HG02798 (cell line): ENCODE measurements around the gene DVL1.
"Not testable (repeated sequence)": the region's sequence is repeated elsewhere in the genome, so short reads cannot be mapped to it uniquely, and the experiment has no call there.

ENCODE experiments used
- ATAC-seq: cut with Tn5 transposase; IDR thresholded peaks from one replicate; pipeline ENCODE4 v1.9.1; 2021; ENCODE audit warnings: mild to moderate bottlenecking; ENCODE audit not compliant: unreplicated experiment, poor library complexity

DVL1 gene

DNA sequence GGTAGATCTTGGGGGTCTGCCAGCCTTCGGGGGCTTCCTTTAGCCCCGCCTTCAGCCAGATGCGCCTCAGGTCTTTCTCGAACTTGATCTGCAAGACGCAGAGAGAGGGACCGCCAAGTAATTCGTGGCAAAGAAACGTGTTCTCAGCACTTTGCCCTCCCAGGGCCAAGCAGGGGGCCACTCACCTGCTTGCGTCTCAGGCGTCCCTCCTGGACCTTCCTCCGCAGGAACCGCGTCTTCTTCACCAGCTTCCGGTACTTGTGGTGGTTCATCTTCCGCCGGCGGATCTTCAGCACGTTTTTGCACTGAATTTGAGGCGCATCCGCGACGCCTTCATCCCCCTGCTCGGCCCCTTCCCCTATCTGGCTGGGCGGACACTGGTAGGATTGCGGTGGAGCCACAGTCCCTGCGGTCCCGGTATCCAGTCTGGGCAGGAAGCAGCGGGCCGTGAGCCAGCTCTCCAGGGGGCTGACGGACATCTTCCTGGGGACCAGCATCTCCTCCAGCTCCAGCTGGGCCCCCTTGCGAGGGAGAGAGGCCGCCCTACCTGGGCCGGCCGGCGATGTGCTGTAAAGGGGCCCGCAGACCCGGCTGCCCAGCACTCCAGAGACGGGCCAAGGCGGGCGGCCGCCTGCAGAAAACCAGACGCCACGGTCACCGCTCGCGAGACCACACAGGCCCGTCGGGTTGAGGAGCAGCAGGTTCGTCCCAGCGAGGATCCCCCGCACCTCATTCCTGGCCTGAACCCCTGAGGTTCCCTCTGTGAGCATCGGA is 24.8 kb upstream of the DVL1 start:
- no peak for ATAC-seq

DNA sequence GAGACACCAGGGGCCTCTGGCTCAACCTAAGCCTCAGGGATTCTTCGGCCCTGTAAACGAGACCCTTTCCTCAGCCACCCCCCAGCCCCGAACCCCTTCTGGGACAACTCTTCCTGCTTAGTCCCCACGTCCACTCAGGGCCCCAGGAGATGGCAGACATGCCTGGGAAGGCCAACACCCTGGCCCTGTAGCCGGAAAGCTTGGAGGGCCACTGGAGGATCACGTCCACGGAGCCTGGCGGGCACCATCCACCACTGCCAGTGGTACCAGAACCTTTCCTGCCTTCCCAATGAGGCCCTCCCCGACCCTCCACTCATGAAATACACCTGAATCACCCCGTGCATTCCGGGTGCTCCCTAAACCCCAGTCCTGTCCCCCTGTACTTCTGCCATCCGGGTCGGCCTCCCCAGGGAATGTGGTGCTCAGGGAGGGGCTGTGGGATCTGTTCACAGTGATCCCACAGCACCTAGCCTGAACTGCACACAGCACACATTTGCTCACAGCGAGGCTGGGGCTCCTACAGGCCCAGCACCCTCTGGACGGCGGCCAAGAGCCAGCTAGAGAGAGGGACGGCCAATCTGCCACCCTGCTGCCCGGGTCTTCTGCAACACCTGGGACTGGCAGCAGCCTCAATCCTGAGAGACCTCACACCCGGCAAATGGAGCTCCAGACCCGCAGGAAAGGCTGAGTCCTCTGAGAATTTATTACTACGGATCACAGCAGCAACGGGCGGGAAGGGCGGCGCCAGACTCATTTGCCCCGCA is 24.0 kb upstream of the DVL1 start:
- no peak for ATAC-seq

DNA sequence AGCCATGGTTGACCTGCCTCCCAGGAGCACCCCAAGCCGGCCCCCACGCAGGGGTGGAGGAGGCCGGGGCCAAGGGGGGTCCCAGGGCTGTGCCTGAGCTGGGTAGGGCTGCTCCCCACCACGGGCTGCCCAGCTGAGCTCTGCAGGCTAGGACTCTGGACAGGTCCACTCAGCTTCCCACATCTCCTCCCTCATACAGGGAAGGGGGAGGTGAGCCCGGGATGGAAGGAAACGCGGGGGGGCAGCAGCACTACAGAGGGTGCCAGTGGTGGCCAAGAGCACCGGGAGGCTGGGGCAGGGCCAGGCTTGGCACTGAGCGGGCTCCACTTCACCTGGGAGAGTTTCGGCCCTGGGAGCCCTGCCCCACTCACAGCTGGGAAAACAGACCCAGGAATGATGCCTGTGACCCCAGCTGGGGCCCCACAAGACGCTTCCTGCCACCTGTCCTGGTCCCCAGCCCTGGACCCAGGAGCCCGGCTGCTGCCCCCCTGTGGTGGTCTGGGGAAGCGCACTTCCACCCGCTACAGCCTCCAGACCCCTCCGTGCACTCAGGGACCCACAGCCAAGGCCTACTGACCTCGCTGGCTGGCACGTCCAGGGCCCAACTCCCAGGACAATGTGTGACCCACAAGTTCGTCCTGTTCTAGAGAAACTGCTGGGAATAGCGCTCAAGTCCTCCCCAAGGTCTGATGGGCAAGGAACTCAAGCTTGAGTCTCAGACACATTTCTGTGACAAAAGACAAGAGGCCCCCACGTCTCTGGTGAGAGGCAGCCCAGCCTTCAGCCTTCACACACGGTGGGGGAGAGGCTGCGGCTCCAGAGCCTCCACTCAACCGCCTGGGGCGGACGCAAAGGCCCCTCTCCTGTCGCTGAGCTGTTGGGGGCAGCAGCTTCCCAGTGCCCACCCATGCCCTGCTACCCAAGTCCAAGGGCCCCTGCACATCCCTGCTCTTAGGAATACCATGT is 22.8 kb upstream of the DVL1 start:
- ATAC-seq, result peak; percentile 18

DNA sequence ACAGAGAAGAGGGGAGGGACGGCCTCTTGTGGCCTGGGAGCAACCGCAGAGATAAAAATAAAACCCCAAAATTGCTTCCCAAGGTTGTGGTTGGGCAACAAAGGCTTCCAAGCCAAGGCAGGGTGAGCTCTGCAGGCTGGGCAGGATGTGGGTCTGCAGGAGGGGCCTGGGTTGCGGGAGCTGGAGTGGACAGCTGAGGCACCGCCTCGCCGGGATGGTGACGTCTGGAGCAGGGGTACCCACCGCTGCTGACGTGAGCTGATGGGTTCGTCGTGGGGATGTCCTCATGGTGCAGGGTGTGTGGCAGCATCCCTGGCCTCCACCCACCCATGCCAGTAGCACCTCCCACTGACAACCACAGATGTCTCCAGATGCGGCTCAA is 22.1 kb upstream of the DVL1 start:
- ATAC-seq, result no peak

DNA sequence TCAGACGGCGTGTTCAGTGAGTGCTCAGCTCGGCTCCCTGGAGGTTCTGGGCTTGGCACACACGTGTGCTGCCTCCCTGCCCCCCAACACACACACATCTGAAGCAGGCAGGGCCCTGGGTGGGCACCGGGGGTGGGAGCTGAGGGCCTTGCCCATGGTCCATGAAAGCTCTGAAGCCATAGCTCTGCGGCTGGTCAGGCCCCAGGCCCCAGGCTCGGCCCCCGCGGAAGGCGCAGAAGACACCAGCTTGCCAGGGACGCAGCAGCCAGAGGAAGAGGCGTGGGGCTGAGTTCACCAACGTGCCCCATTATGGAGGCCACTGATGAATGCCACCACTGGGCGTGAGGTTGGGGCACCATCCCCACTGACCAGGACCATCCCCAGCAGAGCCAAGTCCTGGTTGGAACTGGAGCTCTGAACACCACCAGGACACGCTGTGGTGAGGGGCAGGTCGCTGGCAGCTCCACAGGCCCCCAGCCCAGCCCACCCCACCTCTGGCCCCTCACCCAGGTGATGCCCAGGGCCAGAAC is 21.6 kb upstream of the DVL1 start:
- ATAC-seq, result no peak

DNA sequence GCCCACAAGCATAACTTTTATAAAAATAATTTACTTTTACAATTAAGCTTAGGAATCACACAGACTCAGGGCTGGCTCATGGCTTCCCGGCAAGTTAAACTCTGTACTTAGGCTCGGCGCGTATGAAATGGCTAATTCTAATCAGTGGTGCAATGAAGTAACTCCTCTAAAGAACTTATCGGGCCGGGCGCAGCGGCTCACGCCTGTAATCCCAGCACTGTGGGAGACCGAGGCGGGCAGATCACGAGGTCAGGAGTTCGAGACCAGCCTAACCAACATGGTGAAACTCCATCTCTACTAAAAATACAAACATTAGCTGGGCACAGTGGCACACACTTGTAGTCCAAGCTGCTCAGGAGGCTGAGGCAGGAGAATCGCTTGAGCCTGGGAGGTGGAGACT is 20.9 kb upstream of the DVL1 start:
- not testable (repeated sequence) for ATAC-seq

DNA sequence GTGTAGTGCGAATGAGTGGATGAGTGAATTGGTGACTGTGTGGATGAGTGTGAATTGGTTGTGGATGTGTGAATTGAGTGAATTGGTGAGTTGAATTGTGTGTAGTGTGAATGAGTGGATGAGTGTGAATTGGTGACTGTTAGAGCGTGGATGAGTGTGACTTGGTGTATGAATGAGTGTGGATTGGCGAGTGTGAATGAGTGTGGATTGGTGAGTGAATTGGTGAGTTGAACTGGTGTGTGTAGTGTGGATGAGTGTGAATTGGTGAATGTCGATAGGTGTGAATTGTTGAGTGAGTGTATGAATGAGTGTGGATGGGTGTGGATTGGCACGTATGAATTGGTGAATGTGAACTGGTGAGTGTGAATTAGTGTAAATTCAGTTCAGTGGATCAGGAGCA is 18.1 kb upstream of the DVL1 start:
- no peak for ATAC-seq

DNA sequence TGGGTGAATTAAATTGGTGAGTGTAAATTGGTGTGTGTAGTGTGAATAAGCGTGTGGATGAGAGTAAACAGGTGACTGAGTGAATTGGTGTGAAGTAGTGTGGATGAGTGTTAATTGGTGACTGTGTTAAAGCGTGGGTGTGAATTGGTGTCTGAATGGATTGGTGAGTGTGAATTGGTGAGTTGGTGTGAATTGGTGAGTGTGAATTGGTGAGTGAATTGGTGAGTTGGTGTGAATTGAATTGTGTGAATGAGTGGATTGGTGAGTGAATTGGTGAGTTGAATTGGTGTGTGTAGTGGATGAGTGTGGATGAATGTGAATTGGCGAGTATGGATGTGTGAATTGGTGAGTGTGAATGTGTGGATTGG is 17.5 kb upstream of the DVL1 start:
- no peak for ATAC-seq

DNA sequence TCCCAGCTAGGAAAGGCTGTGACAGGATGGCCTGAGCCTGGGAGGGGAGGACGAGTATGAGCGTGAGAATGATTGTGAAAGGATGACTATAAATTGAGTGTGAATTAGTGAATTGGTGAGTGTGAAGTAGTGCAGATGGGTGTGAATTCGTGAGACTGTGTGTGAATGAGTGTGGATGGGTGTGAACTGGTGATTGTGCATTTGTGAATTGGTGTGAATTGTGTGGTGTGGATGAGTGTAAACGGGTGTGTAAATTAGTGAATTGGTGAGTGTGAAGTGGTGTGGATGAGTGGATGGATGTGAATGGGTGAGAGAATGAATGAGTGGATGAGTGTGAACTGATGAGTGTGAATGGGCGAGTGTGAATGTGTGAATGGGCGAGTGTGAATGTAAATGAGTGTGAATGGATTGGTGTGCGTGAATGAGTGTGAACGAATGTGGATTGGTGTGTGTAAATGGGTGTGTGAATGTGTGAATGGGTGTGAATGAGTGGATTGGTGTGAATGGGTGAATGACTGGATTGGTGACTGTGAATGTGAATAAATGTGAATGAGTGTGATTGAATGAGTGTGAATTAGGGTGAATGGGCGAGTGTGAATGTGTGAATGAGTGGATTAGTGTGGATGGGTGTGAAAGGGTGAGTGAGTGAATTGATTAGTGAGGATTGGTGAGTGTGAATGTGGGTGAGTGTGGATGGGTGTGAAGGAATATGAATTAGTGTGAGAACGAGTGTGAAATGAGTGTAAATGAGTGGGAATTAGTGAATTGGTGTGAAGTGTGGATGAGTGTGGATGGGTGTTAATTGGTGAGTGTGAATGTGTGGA is 16.9 kb upstream of the DVL1 start:
- ATAC-seq, result no peak

DNA sequence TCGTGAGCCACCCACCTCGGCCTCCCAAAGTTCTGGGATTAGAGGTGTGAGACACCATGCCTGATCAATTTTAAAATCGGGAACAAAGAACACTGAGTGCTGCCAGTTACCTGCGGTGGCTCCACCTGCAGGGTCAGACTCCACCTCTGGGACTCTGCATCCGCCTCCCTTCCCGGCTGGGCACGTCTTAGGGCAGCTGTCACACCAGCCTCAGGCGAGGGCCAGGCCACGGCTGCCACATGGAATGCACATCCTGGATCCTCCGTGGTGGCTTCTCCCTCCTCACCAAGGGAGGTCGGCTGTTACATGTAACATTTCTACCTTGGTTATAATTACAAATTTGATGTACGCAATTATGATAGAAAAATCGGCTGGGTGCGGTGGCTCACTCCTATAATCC is 15.0 kb upstream of the DVL1 start:
- no peak for ATAC-seq

DNA sequence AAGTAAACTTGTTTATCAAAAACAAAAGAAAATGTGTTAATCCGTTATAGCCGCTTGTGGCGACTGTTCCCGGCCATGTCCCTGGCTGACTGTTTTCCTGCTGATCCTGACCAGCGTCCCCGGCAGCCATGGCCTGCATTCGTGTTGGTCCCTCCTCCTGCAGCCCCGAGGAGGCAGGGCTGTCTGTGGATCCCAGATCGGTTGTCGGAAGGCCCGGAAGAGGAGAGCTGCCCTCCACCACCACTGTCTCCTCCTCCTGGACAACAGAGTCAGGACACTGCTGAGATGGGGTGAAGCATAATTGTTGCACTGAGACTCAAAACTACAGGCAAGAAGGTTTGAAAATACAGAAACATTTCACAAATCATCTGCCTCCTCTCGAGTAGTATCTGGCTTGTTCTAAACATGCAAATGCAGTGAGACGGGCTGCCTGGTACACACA is 12.8 kb upstream of the DVL1 start:
- ATAC-seq, result no peak

DNA sequence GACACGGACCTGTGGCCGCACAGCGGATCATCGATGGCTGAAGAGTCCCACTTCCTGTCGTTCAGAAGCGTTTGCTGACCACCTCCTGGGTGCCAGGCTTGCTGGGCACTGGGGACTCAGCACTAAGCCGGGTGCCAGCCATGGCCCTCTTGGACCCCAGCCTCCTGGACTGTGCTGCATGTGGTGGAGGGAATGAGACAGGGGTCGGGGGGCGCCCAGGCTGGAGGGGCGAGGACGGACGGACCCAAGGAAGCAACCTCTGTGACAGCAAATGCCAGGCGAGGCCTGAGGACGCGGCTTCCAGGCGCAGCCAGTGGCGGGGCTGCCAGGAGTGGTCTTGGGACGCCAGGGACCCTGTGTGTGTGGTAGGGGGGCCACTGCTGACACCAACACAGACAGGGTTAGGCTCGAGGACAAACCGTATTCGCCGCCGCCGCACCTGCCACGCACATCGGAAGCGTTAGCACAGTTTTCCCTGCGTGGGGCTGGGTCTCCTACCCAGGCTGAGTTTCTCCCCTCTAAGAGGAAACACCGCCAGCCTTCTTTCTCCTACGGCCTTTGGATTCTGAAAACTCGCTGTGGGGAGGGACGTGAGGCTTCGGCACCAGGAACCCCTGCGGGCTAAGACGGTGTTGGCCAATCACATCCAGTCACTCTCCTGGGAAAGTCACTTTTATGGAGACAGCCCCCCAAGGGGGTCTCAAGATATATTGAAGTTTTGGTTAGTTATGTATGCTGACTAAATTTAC is 12.2 kb upstream of the DVL1 start:
- ATAC-seq, result no peak

DNA sequence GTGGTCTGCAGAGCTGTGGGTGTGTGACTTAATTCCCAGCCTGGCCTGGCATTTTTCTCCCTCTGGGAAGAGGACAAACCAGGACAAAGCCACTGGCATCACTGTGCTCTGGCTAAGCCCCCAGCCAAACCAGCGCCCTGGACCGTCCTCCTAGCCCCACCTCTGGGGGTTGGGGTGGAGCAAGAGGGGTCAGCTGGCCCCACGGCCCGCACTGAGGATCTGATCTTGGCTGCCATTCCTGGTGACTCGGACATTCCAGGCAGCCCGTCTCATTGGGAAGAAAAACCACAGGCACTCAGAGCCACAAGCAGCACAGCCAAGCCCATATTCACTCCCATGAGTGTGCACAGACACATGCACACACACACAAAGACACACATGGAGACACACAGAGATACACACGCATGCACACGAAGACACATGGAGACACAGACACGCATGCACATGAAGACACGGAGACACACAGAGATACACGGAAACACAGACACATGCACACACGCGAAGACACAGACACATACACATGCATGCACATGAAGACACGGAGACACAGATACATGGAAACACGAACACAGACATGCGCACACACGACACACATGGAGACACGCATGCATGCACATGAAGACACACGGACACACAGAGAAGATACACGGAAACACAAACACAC is 11.4 kb upstream of the DVL1 start:
- ATAC-seq, result no peak

DNA sequence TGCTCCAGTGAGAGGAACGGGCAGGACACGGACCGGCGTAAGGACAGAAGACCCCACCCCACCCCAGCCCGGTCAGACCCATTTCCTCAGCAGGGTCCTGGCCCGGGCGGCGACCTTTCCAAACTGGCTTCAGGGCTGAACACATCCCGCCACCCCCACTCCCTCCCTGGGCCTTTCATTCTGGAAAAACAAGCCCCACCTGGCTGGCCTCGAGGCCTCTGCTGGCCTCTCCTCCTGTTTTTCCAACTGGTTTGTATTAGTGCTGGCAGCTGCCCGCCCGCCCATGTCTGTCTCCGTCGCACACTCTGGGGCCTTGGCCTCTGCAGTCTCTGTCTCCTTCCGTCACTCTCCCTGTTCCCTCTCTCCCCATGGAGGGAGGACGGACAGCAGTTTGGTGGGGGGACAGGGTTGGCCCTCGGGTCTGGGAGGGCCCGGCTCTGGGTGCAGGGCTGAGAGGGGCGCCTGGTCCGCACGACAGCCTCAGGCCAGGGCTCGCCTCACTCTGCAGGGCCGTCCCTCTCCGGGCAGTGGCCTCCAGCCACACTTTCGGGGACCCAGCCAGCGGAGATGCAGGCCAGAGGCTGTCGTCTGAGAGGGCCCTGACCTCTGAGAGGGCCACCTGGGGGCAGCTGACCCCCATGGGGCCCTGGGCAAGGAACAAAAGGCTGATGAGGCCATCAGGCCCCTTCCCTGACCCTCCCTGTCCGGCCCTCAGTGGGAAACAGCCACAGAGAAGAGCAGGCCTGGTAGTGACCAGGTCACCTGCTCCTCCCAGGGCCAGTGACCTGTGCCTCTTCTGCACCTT is 10.6 kb upstream of the DVL1 start:
- no peak for ATAC-seq

DNA sequence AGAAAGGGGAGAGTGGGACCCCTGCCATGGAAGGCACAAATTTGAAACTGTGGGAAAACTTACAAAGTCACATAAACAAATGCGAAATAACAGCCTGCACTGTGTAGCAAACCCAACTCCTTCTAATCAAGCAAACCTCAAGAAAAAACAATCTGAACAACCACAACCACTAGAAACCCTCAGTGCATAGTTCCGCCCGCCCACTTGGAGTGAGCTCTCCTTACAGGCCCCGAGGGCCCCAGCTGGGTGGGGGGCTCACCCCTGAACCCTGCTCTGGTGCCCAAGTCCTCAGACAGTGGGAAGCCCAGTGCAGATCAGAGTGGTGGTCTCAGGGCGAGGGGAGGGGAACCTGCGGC is 10.1 kb upstream of the DVL1 start:
- ATAC-seq, result no peak

DNA sequence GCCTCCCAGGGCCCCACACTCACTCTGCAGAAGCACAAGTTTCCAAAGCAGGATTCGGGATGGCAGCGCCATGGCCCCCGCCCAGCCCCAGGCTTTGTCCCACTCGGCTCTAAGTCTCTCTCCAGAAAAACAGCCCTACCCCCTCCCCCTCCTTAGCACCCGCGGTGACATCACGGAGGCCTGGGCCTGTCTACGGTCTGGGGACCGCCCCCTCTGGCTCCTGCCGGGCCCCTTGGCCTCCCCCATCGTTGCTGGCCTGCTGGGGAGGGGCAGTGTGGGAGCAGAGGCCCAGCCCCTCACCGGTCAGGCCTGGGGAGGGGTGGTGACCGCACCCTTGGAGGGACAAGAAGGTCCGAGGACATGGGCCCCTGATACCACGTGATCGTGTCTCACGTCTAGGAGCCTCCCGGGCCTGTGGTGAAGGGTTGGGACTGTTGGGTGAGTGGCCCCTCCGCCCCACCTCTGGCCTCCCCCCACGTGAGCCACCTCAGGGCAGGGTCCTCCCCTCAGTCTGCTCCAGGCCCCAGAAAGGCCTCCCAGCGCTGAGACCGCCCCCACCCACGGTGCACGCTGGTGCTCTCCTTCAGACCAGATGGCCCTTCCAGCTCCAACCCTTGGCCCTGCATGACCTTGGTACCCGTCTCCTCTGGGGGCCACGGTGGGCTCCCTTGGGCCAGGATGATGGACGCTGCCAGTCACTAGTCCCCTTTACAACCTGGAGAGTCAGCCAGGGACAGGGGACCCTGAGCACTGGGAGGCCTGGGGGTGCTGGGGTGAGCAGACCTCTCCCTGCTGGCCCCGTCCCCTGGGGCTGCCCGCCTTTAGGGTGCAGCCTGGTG is 9.4 kb upstream of the DVL1 start, which contains the start of gene MXRA8:
TSS of gene MXRA8 (minus strand) at position 123 of the 839 bp plus-strand sequence. CDS start at position 72, 51 bp downstream.
- no peak for ATAC-seq
